Calu3 (cell line): ENCODE data around the gene MINDY4. TPM values are rescaled to one million over a fixed set of nuclear protein-coding genes. Genes with fewer than 3 reads are reported as not detected.
A peak's percentile ranks its signal among the peaks of the same experiment; 100 is the strongest.

Experiments
- BruUV-seq: library from RNA; stranded (reverse); fragments of 400-500 nt; replicated peaks from 2 replicates; lab custom pipeline; 2021; lab: Mats Ljungman, UMichigan
- CTCF ChIA-PET: fragments of 300-600 bp; sonication (Branson Sonifier 250); formaldehyde crosslinking; loops from one replicate; lab custom pipeline; 2022; ENCODE audit warnings: antibody characterized with exemption; lab: Charles Lee
- DNase-seq: peaks from one replicate; pipeline ENCODE4 v3.0.0; 2022
- H3K27ac Mint-ChIP-seq: one replicate; pipeline ENCODE4 v1.8.0; 2022; ENCODE audit warnings: mixed read lengths; ENCODE audit not compliant: unreplicated experiment
- H3K27me3 Mint-ChIP-seq: one replicate; pipeline ENCODE4 v1.8.0; 2022; ENCODE audit warnings: mixed read lengths; ENCODE audit not compliant: unreplicated experiment
- H3K36me3 Mint-ChIP-seq: one replicate; pipeline ENCODE4 v1.8.0; 2022; ENCODE audit warnings: mild to moderate bottlenecking, moderate library complexity, mixed read lengths; ENCODE audit not compliant: insufficient read depth, unreplicated experiment
- H3K4me1 Mint-ChIP-seq: one replicate; pipeline ENCODE4 v1.8.0; 2022; ENCODE audit warnings: mild to moderate bottlenecking, low read depth, mixed read lengths; ENCODE audit not compliant: unreplicated experiment
- H3K4me3 Mint-ChIP-seq: one replicate; pipeline ENCODE4 v1.8.0; 2022; ENCODE audit warnings: mild to moderate bottlenecking, low read depth, moderate library complexity, mixed read lengths; ENCODE audit not compliant: unreplicated experiment
- H3K9me3 Mint-ChIP-seq: one replicate; pipeline ENCODE4 v1.8.0; 2022; ENCODE audit warnings: low read depth, mixed read lengths; ENCODE audit not compliant: unreplicated experiment
- intact Hi-C: fragments of 100-400 bp; cut with micrococcal nuclease; formaldehyde crosslinking; loops from one replicate; pipeline ENCODE4 v1.10.0; 2022; ENCODE audit not compliant: unreplicated experiment
- total RNA-seq: library from RNA; stranded (reverse); gene quantifications from 2 replicates; pipeline ENCODE4 v1.2.3, GENCODE V29; 2022
- TF ChIP-seq, protein P1 (sequence below): fragments of 200-600 bp; IDR thresholded peaks from one replicate; pipeline ENCODE4 v1.8.0; 2022; ENCODE audit warnings: antibody characterized with exemption; ENCODE audit not compliant: unreplicated experiment

The MINDY4 gene
- total RNA-seq, 1 experiment from 2014 or later, result 12.4 TPM

DNA sequence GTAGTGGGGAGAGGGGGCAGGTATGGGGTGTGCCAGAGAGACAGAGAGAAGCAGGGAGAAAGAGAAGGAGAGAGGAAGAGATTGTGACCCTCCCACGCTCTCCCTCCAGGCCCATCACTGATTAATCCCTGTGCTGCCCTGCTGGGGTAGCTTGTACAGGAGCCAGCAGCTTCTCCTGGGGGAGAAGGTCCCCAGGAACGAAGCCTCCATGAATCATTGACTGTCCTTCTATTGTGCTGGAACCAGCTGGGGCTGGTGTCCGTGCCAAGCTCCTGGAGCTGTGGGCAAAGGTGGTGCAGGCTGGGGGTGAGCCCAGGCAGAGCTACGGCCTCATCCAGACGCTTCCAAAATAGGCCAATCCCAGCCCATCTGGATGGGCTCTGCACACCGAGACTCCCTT is 161.3 kb downstream of the MINDY4 start:
- peak overlapping the region; percentile 17 for H3K4me3 Mint-ChIP-seq
- no TSS peak for BruUV-seq
- peaks cover 3% of the 10 kb centered on the region for H3K36me3 Mint-ChIP-seq
- H3K9me3 Mint-ChIP-seq, result no peaks in the 10 kb centered on the region
- TF ChIP-seq, protein P1, sequence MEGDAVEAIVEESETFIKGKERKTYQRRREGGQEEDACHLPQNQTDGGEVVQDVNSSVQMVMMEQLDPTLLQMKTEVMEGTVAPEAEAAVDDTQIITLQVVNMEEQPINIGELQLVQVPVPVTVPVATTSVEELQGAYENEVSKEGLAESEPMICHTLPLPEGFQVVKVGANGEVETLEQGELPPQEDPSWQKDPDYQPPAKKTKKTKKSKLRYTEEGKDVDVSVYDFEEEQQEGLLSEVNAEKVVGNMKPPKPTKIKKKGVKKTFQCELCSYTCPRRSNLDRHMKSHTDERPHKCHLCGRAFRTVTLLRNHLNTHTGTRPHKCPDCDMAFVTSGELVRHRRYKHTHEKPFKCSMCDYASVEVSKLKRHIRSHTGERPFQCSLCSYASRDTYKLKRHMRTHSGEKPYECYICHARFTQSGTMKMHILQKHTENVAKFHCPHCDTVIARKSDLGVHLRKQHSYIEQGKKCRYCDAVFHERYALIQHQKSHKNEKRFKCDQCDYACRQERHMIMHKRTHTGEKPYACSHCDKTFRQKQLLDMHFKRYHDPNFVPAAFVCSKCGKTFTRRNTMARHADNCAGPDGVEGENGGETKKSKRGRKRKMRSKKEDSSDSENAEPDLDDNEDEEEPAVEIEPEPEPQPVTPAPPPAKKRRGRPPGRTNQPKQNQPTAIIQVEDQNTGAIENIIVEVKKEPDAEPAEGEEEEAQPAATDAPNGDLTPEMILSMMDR, result no peak
- CTCF ChIA-PET, result interaction anchor here (1.1 to 1.9 kb wide), 2 partner anchors 27 to 36 kb away, joined by 3 to 5 read pairs; no protein-coding TSS in a partner anchor
- peak overlapping the region; percentile 91 for H3K27ac Mint-ChIP-seq
- intact Hi-C loops, result no loop called here
- H3K27me3 Mint-ChIP-seq, result no peaks in the 10 kb centered on the region
- DNase-seq, result no peak
- peaks cover 75% of the 10 kb centered on the region for H3K4me1 Mint-ChIP-seq

DNA sequence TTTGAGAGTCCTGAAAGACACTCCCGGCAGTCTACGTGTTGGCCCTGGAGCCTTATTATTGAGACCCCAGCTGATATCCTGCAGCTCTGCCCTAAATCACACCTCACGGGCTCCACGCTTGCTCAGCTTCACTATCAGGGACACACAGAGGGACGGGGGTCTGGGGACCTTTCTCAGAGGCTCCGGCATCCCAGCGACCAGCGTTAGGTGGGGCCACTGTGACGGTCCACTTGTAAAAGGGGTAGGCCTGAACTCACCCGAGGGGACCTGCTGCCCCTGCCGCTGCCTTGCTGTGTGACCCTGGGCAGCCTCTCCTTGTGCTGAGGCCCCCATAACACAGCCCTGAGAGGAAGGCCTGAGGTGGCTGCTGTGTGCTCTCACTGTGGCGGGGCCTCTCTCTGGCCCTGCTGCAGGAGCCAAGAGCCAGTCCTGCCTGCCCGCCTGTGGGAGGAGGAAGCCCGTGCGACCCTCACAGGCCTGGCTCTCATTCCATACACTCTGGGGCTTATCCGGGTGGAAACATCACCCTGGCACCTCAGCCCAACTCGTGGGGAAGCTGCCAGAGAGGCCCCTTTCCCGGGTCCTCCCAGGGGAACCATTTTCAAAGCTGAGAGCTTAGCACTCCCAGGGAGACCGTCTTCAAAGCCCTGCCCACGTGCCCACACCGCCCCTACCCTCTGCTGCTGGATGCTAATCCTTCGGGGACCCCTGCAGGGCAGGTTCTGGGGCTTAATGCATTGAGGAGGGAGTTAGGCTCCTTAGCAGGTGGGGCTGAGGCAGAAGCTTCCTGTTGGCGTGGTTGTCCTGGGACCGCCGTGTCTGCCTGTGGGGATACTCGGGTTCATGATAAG is 162.1 kb downstream of the MINDY4 start:
- BruUV-seq, result no TSS peak
- Mint-ChIP-seq H3K9me3 (no peaks in the 10 kb centered on the region), H3K4me3 (no peak overlapping the region), H3K36me3 (peaks cover 7% of the 10 kb centered on the region), H3K27ac (no peak overlapping the region), H3K27me3 (no peaks in the 10 kb centered on the region), H3K4me1 (peaks cover 82% of the 10 kb centered on the region)
- CTCF ChIA-PET, result interaction anchor here (1.1 to 1.9 kb wide), 2 partner anchors 28 to 37 kb away, joined by 3 to 5 read pairs; no protein-coding TSS in a partner anchor
- intact Hi-C loops, result no loop called here
- TF ChIP-seq, protein P1, result no peak
- no peak for DNase-seq

DNA sequence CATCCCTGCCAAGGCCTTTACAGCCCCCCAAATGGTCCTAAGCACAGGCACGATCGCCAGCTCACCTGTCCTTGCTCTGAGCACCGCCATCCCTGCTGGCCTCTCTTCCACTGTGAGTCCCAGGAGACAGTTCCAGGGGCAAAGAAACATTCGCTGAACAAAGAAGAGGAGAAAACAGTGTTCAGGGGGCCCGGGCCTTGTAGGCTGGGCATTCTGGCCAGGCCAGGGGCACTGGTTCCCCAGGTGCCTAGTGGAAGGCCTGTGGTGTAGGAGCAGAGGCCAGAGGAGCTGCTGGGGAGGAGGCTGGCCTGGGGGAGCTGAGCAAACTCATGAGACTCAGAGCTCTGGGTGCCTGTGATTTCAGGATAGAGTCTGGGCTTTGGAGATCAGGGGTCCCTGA is 163.0 kb downstream of the MINDY4 start:
- Mint-ChIP-seq H3K4me1 (peaks cover 82% of the 10 kb centered on the region), H3K27me3 (no peaks in the 10 kb centered on the region), H3K27ac (peak overlapping the region; percentile 51), H3K36me3 (peaks cover 11% of the 10 kb centered on the region), H3K4me3 (no peak overlapping the region), H3K9me3 (no peaks in the 10 kb centered on the region)
- CTCF ChIA-PET, result interaction anchor here (0.8 to 1.4 kb wide), 3 partner anchors 22 to 188 kb away, joined by 4 to 5 read pairs (median 5); partner anchors contain the start of gene AQP1
- no peak for DNase-seq
- no TSS peak for BruUV-seq
- TF ChIP-seq, protein P1, result no peak
- intact Hi-C loops, result no loop called here

DNA sequence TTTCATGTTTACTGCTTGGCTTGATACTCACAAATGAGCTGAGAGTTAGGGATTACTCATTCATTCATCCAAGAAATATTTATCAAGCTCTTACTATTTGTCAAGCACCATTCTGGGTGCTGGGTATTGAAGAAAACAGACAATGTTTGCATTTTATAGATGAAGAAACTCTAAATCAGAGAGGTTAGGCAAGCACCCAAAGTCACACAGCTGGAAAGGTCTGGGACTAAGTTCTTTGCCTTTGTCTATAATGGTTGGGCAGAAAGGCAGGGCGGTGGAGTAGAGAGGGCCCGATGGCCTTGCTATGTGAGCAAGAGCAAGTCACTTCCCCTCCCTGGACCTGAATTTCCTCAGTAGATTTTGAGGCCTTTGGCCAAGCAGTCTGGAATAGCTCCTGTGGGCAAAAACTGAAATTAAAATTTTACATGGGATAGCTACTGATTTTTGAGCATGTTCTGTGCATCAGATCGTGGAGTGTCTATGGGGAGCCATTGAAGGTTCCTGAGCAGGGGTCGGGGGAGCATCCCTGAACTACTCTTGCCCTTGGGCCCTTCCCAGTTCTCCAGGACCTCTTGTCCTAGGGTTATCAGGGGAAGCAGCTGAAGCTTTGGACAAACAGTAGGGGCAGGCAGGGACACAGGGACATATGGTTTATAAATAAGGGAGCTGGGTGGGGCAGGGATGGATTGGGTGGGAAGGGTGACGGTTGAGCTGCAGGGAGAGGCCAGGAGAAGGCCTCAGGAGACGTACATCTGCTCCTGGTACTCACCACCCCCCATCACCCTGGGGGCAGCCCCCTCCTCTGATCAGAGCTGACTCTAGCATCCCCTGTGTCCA is 163.7 kb downstream of the MINDY4 start:
- Mint-ChIP-seq H3K27ac (peak overlapping the region; percentile 67), H3K36me3 (peaks cover 11% of the 10 kb centered on the region), H3K4me1 (peaks cover 82% of the 10 kb centered on the region), H3K9me3 (no peaks in the 10 kb centered on the region), H3K27me3 (no peaks in the 10 kb centered on the region), H3K4me3 (no peak overlapping the region)
- intact Hi-C loops, result no loop called here
- no TSS peak for BruUV-seq
- CTCF ChIA-PET, result interaction anchor here (0.5 to 1.5 kb wide), 7 partner anchors 13 to 860 kb away, joined by 3 to 5 read pairs (median 4); partner anchors contain the start of gene AQP1
- TF ChIP-seq, protein P1, result no peak
- DNase-seq, result no peak
